GM12878 (cell line): ENCODE results near the gene CLMP.

ENCODE experiments used
- POLR2A ChIP-seq: IDR thresholded peaks from 2 replicates; pipeline ENCODE4 v1.6.1; 2011; ENCODE audit warnings: low read depth, mild to moderate bottlenecking, low read length
- TF ChIP-seq, protein P1 (sequence below): IDR thresholded peaks from 2 replicates; pipeline ENCODE4 v1.6.1; 2012; ENCODE audit warnings: low read depth, low read length, improper control_type of control experiment

- no peak for TF ChIP-seq POLR2A
- TF ChIP-seq, protein P1, sequence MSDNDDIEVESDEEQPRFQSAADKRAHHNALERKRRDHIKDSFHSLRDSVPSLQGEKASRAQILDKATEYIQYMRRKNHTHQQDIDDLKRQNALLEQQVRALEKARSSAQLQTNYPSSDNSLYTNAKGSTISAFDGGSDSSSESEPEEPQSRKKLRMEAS, result no peak
These were observed 55.8 kb downstream of the CLMP start for GRCh38 chr11:123139206-123139605.
